Lower lobe of right lung (tissue), 2 donors: ENCODE measurements around the gene TMEM229B. TPM values are rescaled to one million over a fixed set of nuclear protein-coding genes. Genes with fewer than 3 reads are reported as not detected.
A peak's percentile ranks its signal among the peaks of the same experiment; 100 is the strongest.

Source experiments
- ATAC-seq, 2 donors: fragments of 200-7000 bp; cut with Tn5 transposase; one replicate each; pipeline ENCODE4 v1.9.1; 2020 to 2022; ENCODE audit warnings: mild to moderate bottlenecking in 2 of 2, moderate library complexity in 2 of 2
- DNase-seq: peaks from one replicate; pipeline ENCODE4 v3.0.0-alpha.2; 2020
- H3K27ac ChIP-seq: fragments of 200-600 bp; one replicate; pipeline ENCODE4 v1.8.0; 2022
- H3K27me3 ChIP-seq: fragments of 200-600 bp; one replicate; pipeline ENCODE4 v1.8.0; 2022; ENCODE audit warnings: low read depth
- H3K36me3 ChIP-seq: fragments of 200-600 bp; one replicate; pipeline ENCODE4 v1.8.0; 2022; ENCODE audit warnings: mild to moderate bottlenecking
- H3K4me1 ChIP-seq: fragments of 200-600 bp; one replicate; pipeline ENCODE4 v1.8.0; 2022
- H3K4me3 ChIP-seq: fragments of 200-600 bp; one replicate; pipeline ENCODE4 v1.8.0; 2022; ENCODE audit warnings: mild to moderate bottlenecking
- H3K9me3 ChIP-seq: fragments of 200-600 bp; one replicate; pipeline ENCODE4 v1.8.0; 2022
- CTCF ChIP-seq: fragments of 200-600 bp; IDR thresholded peaks from one replicate; pipeline ENCODE4 v1.8.0; 2022; ENCODE audit warnings: antibody characterized with exemption, mild to moderate bottlenecking
- intact Hi-C: fragments of 100-400 bp; cut with DNase I; formaldehyde crosslinking; loops from one replicate; pipeline ENCODE4 v1.11.0; 2022
- total RNA-seq: library from RNA; stranded (reverse); fragmentation: NEBNext Ultra II Directional; extraction: Animal tissue kit (Norgen Biotek cat#: 25700); gene quantifications from one replicate; pipeline ENCODE4 v1.2.1, GENCODE V29; 2021
- donor health status: DM: no; HTN: yes; CAD: no; lungs with severe emphysema.

TMEM229B gene
- total RNA-seq, 1 donor from 2014 or later: 6.4 TPM

DNA sequence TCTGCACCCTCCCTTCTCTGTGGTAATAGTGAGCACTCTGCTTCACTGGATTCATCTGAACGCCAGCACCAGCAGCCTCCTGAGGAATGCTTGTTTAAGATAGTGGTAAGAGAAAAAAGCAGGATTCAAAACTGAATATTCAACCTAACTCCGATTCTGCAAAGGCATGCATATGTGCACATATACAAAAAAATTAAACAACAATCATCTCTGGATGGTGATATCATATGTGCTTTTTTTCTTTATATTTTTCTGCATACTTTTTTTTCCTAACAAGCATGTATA lies 9.8 kb downstream of the TMEM229B start:
- intact Hi-C loops: no loop called here
- ATAC-seq (no peak), DNase-seq (no peak)
- H3K4me1 ChIP-seq: no peaks in the 10 kb centered on the region
- H3K27me3 ChIP-seq: no peaks in the 10 kb centered on the region
- no peak overlapping the region for H3K27ac ChIP-seq
- H3K4me3 ChIP-seq: no peak overlapping the region
- no peaks in the 10 kb centered on the region for H3K36me3 ChIP-seq
- no peaks in the 10 kb centered on the region for H3K9me3 ChIP-seq
- no peak for TF ChIP-seq CTCF

DNA sequence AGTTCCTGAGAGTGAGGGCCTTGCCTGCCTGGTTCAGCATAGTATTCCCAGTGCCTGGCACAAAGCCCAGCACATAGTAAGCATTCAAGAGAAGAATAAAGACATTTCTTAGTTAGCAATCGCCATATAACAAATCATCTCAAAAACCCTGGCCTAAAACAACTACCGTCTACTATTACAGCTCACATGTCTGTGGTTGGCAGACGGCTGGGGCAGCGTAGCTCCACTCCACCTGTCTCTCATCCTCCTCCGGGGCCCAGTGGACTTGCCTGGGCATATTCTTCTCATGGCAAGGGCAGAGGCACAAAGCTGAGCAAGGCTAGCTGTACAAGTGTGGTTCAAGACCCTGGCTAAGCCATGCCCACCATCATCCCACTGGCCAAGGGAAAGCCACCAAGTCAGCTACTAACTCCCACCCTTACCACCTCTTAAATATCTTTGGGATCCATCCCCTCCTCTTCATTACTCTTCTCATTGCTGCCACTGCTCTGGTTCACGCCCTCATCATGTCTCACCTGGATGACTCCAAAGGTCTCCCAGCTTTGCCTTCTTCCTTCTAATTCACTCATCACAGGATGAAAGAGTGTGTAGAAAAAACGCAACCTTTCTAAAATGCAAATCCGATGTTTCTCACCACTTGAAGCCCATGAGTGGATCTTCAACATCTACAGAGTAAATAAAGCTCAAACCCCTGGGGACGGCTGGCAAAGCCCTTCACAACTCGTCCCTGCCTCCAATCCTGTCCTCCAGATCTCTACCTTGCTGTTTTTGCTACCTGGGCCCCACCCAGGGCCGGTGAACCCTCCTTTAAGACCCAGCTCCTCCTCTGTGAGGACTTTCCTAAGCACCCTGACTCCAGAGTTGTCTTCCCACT lies 10.4 kb downstream of the TMEM229B start:
- intact Hi-C loops: no loop called here
- H3K36me3 ChIP-seq: no peaks in the 10 kb centered on the region
- no peak for TF ChIP-seq CTCF

DNA sequence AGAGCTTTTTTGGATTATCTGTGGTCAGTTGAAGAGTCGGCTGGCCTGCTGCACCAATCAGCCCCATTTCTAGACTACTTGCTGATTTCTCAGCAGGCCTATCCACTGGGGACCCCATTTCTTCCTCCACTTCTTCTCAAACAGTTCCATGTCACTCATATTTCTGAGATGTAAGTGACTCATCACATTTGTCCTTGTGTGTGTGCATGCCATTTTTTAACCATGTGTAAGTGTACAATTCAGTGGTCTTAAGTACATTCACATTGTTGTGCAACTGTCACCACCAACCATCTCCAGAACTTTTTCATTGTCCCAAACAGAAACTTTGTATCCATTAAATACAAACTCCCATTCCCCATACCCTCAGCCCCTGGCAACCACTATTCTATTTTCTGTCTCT lies 14.2 kb downstream of the TMEM229B start:
- H3K9me3 ChIP-seq: no peaks in the 10 kb centered on the region
- no peak overlapping the region for H3K4me3 ChIP-seq
- DNase-seq: no peak
- no peak for ATAC-seq
- no peak overlapping the region for H3K27ac ChIP-seq
- H3K36me3 ChIP-seq: no peaks in the 10 kb centered on the region
- no peaks in the 10 kb centered on the region for H3K4me1 ChIP-seq
- no peak for TF ChIP-seq CTCF
- intact Hi-C loops: no loop called here
- no peaks in the 10 kb centered on the region for H3K27me3 ChIP-seq

More for the DNA sequence above, 10.4 kb downstream of the TMEM229B start:
- ATAC-seq: no peak
- Histone ChIP-seq H3K4me1 (no peaks in the 10 kb centered on the region), H3K4me3 (no peak overlapping the region), H3K27ac (no peak overlapping the region), H3K27me3 (no peaks in the 10 kb centered on the region), H3K9me3 (no peaks in the 10 kb centered on the region)
- no peak for DNase-seq

DNA sequence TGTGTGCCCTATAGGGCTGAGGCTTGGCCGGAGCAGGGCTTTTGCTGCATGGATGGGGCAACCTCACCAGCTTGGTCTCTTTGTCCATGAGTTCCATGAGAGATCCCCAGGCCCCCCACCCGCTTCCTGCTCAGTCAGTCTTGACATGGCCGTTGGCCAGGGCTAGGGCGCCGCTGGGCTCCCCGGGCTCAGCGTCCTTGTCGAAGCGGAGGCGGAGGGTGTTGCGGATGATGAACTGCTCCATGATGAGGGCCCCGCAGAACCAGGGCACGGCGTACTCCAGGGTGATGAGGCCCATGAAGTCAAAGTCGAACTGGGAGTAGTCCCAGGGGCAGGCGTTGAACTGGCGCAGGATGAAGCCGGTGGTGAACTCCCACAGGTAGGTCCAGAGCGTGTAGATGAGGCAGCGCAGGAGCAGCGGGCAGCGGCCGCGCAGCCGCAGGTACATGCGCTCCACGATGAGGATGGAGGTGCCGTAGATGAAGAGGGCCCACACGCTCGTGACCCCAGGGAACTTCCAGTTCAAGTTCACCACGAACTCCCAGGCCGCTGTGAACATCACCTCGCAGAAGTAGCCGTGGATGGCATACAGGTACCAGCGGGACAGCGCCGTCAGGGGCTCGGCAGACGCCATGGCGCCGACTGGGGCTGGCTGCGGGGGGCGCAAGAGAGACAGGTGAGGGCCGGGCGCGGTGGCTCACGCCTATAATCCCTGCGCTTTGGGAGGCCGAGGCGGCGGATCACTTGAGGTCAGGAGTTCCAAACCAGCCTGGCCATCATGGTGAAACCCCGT lies 15.0 kb downstream of the TMEM229B start:
- H3K9me3 ChIP-seq: no peaks in the 10 kb centered on the region
- no peaks in the 10 kb centered on the region for H3K27me3 ChIP-seq
- no peak overlapping the region for H3K27ac ChIP-seq
- no peaks in the 10 kb centered on the region for H3K4me1 ChIP-seq
- H3K4me3 ChIP-seq: no peak overlapping the region
- peak in 1 of 2 donors; percentile 16 for ATAC-seq
- TF ChIP-seq CTCF: no peak
- intact Hi-C loops: no loop called here
- DNase-seq: no peak
- no peaks in the 10 kb centered on the region for H3K36me3 ChIP-seq

- no peak overlapping the region for H3K27ac ChIP-seq
- intact Hi-C loops: no loop called here
- ATAC-seq (no peak), DNase-seq (no peak)
- H3K27me3 ChIP-seq: no peaks in the 10 kb centered on the region
- no peaks in the 10 kb centered on the region for H3K36me3 ChIP-seq
- no peak overlapping the region for H3K4me3 ChIP-seq
- H3K4me1 ChIP-seq: no peaks in the 10 kb centered on the region
- TF ChIP-seq CTCF: no peak
- no peaks in the 10 kb centered on the region for H3K9me3 ChIP-seq
Measured at GRCh38 chr14:67472726-67473125, 15.8 kb downstream of the TMEM229B start.
